ENCODE results near the gene CEP192. TPM values are rescaled to one million over a fixed set of nuclear protein-coding genes. Genes with fewer than 3 reads are reported as not detected.

Gene CEP192
- total and polyA plus RNA-seq, 2 of the 13 experiments (the other 11 are each of a cell fraction or from before 2014, with no cell fraction given) = 15.3 to 24.7 TPM

DNA sequence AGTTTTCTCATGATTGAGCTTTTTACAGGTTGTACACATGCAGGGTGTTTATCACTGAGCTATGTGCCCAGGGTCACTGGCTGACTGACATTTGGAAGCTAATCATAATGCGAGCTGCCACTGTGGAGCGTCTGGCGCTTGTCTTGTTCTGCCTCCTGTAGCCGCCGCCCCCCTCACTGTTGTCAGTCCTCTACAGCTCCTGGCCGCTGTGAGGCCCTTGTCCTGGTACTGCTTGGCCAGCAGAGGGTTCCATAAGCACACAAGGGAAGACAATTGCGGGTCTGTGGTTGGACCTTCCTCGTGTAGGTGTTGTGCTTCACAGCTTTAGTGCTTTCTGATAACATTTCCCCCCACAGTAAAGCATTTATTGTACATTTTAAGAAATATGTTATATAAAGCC, 121.8 kb downstream of the CEP192 start (continued):
- no peak for TF ChIP-seq ZNF781 (CRISPR knock-in tag; IDR thresholded peaks at IDR 0.05; ENCODE audit: borderline replicate concordance, not compliant biosample characterization)
- TF ChIP-seq ATF5 (CRISPR knock-in tag; IDR thresholded peaks at IDR 0.05; ENCODE audit: low read depth) = no peak
- no peak for TF ChIP-seq BRF2 (CRISPR knock-in tag; IDR thresholded peaks at IDR 0.05)
- no peak for TF ChIP-seq CC2D1A (CRISPR knock-in tag; IDR thresholded peaks at IDR 0.05)
- TF ChIP-seq HOXA3 (CRISPR knock-in tag; IDR thresholded peaks at IDR 0.05) = 0 out of 2 replicates have a peak, but pooled peaks have one; percentile 21
- TF ChIP-seq ZNF263 (CRISPR knock-in tag; IDR thresholded peaks at IDR 0.05) = no peak
- TF ChIP-seq ZFY (CRISPR knock-in tag; IDR thresholded peaks at IDR 0.05) = peak; percentile 29; the same call in 1 of the 2 replicates
- TF ChIP-seq, protein P1, sequence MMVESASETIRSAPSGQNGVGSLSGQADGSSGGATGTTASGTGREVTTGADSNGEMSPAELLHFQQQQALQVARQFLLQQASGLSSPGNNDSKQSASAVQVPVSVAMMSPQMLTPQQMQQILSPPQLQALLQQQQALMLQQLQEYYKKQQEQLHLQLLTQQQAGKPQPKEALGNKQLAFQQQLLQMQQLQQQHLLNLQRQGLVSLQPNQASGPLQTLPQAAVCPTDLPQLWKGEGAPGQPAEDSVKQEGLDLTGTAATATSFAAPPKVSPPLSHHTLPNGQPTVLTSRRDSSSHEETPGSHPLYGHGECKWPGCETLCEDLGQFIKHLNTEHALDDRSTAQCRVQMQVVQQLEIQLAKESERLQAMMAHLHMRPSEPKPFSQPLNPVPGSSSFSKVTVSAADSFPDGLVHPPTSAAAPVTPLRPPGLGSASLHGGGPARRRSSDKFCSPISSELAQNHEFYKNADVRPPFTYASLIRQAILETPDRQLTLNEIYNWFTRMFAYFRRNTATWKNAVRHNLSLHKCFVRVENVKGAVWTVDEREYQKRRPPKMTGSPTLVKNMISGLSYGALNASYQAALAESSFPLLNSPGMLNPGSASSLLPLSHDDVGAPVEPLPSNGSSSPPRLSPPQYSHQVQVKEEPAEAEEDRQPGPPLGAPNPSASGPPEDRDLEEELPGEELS (CRISPR knock-in tag; IDR thresholded peaks at IDR 0.05) = no peak
- TF ChIP-seq ZNF567 (CRISPR knock-in tag; IDR thresholded peaks at IDR 0.05; ENCODE audit: borderline replicate concordance) = no peak
- TF ChIP-seq FOSL2 (CRISPR knock-in tag; IDR thresholded peaks at IDR 0.05) = 0 out of 2 replicates have a peak, but pooled peaks have one; percentile 19
- TF ChIP-seq TEAD3 (CRISPR knock-in tag; optimal IDR thresholded peaks at IDR 0.05; ENCODE audit: borderline replicate concordance) = peak; percentile 27
- peak; percentile 81 for TF ChIP-seq RAD21 (CRISPR knock-in tag; IDR thresholded peaks at IDR 0.05)
- TF ChIP-seq ZNF841 (CRISPR knock-in tag; IDR thresholded peaks at IDR 0.05; ENCODE audit: borderline replicate concordance) = no peak
- peak; percentile 85 for TF ChIP-seq SMC3 (IDR thresholded peaks at IDR 0.05; ENCODE audit: low read length)
- peak; percentile 38; the same call in 1 of the 2 replicates for TF ChIP-seq RXRB (CRISPR knock-in tag; IDR thresholded peaks at IDR 0.05; ENCODE audit: borderline replicate concordance)
- no peak for TF ChIP-seq RORA (CRISPR knock-in tag; IDR thresholded peaks at IDR 0.05)
- 0 out of 2 replicates have a peak, but pooled peaks have one; percentile 33 for TF ChIP-seq FOXA3 (CRISPR knock-in tag; IDR thresholded peaks at IDR 0.05)
- TF ChIP-seq, protein P2, sequence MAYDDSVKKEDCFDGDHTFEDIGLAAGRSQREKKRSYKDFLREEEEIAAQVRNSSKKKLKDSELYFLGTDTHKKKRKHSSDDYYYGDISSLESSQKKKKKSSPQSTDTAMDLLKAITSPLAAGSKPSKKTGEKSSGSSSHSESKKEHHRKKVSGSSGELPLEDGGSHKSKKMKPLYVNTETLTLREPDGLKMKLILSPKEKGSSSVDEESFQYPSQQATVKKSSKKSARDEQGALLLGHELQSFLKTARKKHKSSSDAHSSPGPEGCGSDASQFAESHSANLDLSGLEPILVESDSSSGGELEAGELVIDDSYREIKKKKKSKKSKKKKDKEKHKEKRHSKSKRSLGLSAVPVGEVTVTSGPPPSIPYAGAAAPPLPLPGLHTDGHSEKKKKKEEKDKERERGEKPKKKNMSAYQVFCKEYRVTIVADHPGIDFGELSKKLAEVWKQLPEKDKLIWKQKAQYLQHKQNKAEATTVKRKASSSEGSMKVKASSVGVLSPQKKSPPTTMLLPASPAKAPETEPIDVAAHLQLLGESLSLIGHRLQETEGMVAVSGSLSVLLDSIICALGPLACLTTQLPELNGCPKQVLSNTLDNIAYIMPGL (CRISPR knock-in tag; IDR thresholded peaks at IDR 0.05; ENCODE audit: borderline replicate concordance in 1 of 2, low read depth in 1 of 2) = peak; percentile 41 to 62; a peak in 2 of 4 replicates

All from HepG2 (cell line).